ENCODE results near the gene KDM4B. TPM values are rescaled to one million over a fixed set of nuclear protein-coding genes. Genes with fewer than 3 reads are reported as not detected.

Gene KDM4B
- total and polyA plus RNA-seq, 9 of the 15 experiments (the other 6 are each of a cell fraction or from before 2014, with no cell fraction given): 0.21 to 29.9 (median 7.3) TPM

DNA sequence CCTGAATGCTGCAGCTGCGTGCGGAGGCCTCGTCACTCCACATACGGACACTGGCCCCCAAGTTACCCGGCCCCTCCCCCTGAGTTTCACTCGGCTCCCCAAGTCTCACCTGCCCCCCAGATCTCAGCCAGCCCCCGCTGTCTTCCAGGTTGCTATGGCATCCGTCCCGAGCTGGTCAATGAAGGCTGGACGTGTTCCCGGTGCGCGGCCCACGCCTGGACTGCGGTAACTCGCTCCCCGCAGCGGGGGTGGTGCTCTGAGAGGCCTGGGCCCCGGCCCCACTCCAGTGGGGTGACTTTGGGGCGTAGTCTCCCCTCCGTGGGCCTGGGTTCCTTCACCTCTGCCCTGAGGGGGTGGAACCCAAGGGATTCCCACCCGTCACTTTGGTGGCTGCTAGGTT lies 168.2 kb downstream of the KDM4B start:
- in situ Hi-C loops (cut with MboI): no loop called here
- Histone ChIP-seq H3K36me3 (ENCODE audit: control insufficient read depth, insufficient read depth, low read length) (peaks cover 53% of the 10 kb centered on the region; the same call in 2 of the 3 replicates), H3K4me2 (ENCODE audit: insufficient read depth, low read length) (no peak overlapping the region), H4K20me1 (replicated peaks; ENCODE audit: control insufficient read depth, insufficient read depth, low read length) (no peaks in the 10 kb centered on the region), H3K9ac (ENCODE audit: insufficient read depth in 1 of 2, low read depth in 2 of 2, low read length in 2 of 2) (no peak overlapping the region), H2AFZ (ENCODE audit: low read depth, low read length) (no peak overlapping the region), H3K9me1 (ENCODE audit: control insufficient read depth, insufficient read depth, low read length) (no peaks in the 10 kb centered on the region), H3K4me3 (no peak overlapping the region), H3K27ac (ENCODE audit: extremely low read depth, low read depth, low read length) (no peak overlapping the region), H3K9me3 (replicated peaks; ENCODE audit: control insufficient read depth, insufficient read depth, low read depth, low read length) (no peaks in the 10 kb centered on the region), H3K27me3 (ENCODE audit: control insufficient read depth in 2 of 2, insufficient read depth in 2 of 2, low read length in 2 of 2) (no peaks in the 10 kb centered on the region), H3K4me1 (replicated peaks in 1 of 2; ENCODE audit: control insufficient read depth in 2 of 2, insufficient read depth in 2 of 2, low read length in 2 of 2) (peaks cover 0 to 56% of the 10 kb centered on the region in 2 experiments; a peak in 3 of 5 replicates), H3K79me2 (ENCODE audit: control insufficient read depth, insufficient read depth, low read length) (no peaks in the 10 kb centered on the region)
- intact Hi-C loops (cut with micrococcal nuclease): no loop called here
- WGBS (ENCODE audit: insufficient coverage, low coverage, missing lambda C conversion rate): 96% methylated on average over 15 of the region's 22 CpGs
- ChIA-PET POLR2A (interaction anchor here (0.6 kb wide), 1 partner anchor 82 kb away, joined by 3 read pairs; no protein-coding TSS in a partner anchor), CTCF (ENCODE audit: low intra/inter-chr PET ratio) (no interaction called here)
- DNase-seq (ENCODE audit: extremely low read depth in 1 of 4, low spot score in 3 of 4): no peak
- TF ChIP-seq XRCC4 (IDR thresholded peaks at IDR 0.05; ENCODE audit: extremely low read depth, insufficient read depth, insufficient read length) (no peak), FOSL1 (tag; conservative IDR thresholded peaks at IDR 0.05) (no peak), CBX8 (IDR thresholded peaks at IDR 0.05; ENCODE audit: borderline replicate concordance, extremely low read depth, low read depth, low read length, poor library complexity, severe bottlenecking) (no peak), POLR2G (IDR thresholded peaks at IDR 0.05; ENCODE audit: low read depth, low read length) (0 out of 2 replicates have a peak, but pooled peaks have one; percentile 29), ZNF589 (CRISPR knock-in tag; IDR thresholded peaks at IDR 0.05; ENCODE audit: low read depth) (no peak)
- TF ChIP-seq, protein P1, sequence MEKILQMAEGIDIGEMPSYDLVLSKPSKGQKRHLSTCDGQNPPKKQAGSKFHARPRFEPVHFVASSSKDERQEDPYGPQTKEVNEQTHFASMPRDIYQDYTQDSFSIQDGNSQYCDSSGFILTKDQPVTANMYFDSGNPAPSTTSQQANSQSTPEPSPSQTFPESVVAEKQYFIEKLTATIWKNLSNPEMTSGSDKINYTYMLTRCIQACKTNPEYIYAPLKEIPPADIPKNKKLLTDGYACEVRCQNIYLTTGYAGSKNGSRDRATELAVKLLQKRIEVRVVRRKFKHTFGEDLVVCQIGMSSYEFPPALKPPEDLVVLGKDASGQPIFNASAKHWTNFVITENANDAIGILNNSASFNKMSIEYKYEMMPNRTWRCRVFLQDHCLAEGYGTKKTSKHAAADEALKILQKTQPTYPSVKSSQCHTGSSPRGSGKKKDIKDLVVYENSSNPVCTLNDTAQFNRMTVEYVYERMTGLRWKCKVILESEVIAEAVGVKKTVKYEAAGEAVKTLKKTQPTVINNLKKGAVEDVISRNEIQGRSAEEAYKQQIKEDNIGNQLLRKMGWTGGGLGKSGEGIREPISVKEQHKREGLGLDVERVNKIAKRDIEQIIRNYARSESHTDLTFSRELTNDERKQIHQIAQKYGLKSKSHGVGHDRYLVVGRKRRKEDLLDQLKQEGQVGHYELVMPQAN (IDR thresholded peaks at IDR 0.05; ENCODE audit: borderline replicate concordance): no peak
- FAIRE-seq: no peak
- no TSS peak for BruUV-seq (replicated peaks)
- no peak for ATAC-seq
